Esophagus squamous epithelium (tissue), 5 donors: ENCODE data around the gene PCDHGB2. TPM values are rescaled to one million over a fixed set of nuclear protein-coding genes. Genes with fewer than 3 reads are reported as not detected.
"Not testable (repeated sequence)": the region's sequence is repeated elsewhere in the genome, so short reads cannot be mapped to it uniquely, and the experiment has no call there.

Source experiments
- DNase-seq: peaks from one replicate; lab custom pipeline; 2025; lab: John Stamatoyannopoulos, UW
- H3K27ac ChIP-seq, 4 donors: fragments of 200-600 bp; sonication (generic); one replicate each; pipeline ENCODE4 v1.5.1; 2016 to 2019; ENCODE audit warnings: mild to moderate bottlenecking in 1 of 4
- H3K27me3 ChIP-seq, 4 donors: fragments of 200-600 bp; sonication (generic); 1 replicate in 3 of 4; 2 replicates in 1 of 4; pipeline versions ENCODE4 v1.5.1 to v1.6.0; 2017 to 2021; ENCODE audit warnings: antibody characterized with exemption in 1 of 4
- H3K36me3 ChIP-seq, 3 donors: fragments of 200-600 bp; sonication (generic); one replicate each; pipeline ENCODE4 v1.5.1; 2016 to 2019
- H3K4me1 ChIP-seq, 3 donors: fragments of 200-600 bp; sonication (generic); one replicate each; pipeline ENCODE4 v1.5.1; 2017 to 2019
- H3K4me3 ChIP-seq, 4 donors: fragments of 200-600 bp; sonication (generic); 1 replicate in 3 of 4; 2 replicates in 1 of 4; pipeline ENCODE4 v1.5.1; 2016 to 2019; ENCODE audit warnings: mild to moderate bottlenecking in 2 of 4, moderate library complexity in 1 of 4
- H3K9me3 ChIP-seq, 3 donors: fragments of 200-600 bp; sonication (generic); one replicate each; pipeline ENCODE4 v1.5.1; 2016 to 2019
- CTCF ChIP-seq, 6 experiments: fragments of 450-650 bp in 4 of 6; fragments of 200-600 bp in 2 of 6; sonication (generic) in 2 of 6; IDR thresholded peaks; one replicate each; pipeline ENCODE4 v1.5.1; 2016 to 2019; ENCODE audit warnings: antibody characterized with exemption in 6 of 6, mild to moderate bottlenecking in 4 of 6, moderate library complexity in 4 of 6
- POLR2A ChIP-seq, 4 donors: fragments of 450-650 bp; IDR thresholded peaks; one replicate each; pipeline ENCODE4 v1.6.1; 2017; ENCODE audit warnings: antibody characterized with exemption in 4 of 4, mild to moderate bottlenecking in 4 of 4, moderate library complexity in 3 of 4
- WGBS, 2 donors: methylation state at CpG; one replicate each; pipeline ENCODE4 v1.1.5; 2018; 5-methylcytosine and 5-hydroxymethylcytosine counted together
- intact Hi-C: fragments of 100-400 bp; cut with DNase I; formaldehyde crosslinking; loops from one replicate; pipeline ENCODE4 v1.15.0; 2022
- total RNA-seq, 4 donors: library from RNA; depleted of rRNA; stranded (reverse); fragments of >200 nt; gene quantifications; one replicate each; pipeline ENCODE4 v1.1.0, GENCODE V29; 2016
- donor health status: DM: yes; HTN: yes; CAD: no.

The PCDHGB2 gene
- total RNA-seq, 4 donors from 2014 or later, result 0.09 to 2.9 (median 1.8) TPM

GRCh38 chr5:141403387-141403786 lies 43.6 kb downstream of the PCDHGB2 start:
- Histone ChIP-seq H3K4me3 (peak overlapping the region in 3 of 4 donors; percentile 13 to 53 (median 35)), H3K9me3 (peaks cover 15 to 97% (median 90%) of the 10 kb centered on the region in 3 donors), H3K27me3 (peaks cover 0 to 46% (median 0%) of the 10 kb centered on the region in 4 donors), H3K4me1 (peaks cover 0 to 3% (median 0%) of the 10 kb centered on the region in 3 donors), H3K36me3 (no peaks in the 10 kb centered on the region), H3K27ac (no peak overlapping the region)
- intact Hi-C loops, result no loop called here
- DNase-seq, result no peak
- TF ChIP-seq CTCF (IDR thresholded peaks at IDR 0.05), result no peak
- TF ChIP-seq POLR2A (IDR thresholded peaks at IDR 0.05), result no peak
- WGBS, 2 donors, result 33 to 53% methylated on average over 13 to 18 of the region's 22 CpGs

- H3K27ac ChIP-seq, intact Hi-C loops, DNase-seq, H3K36me3 ChIP-seq, H3K4me1 ChIP-seq: not testable (repeated sequence)
- peaks cover 4 to 96% (median 84%) of the 10 kb centered on the region in 3 donors for H3K9me3 ChIP-seq
- H3K4me3 ChIP-seq, result peak within 1 kb of the TSS in 3 of 4 donors; percentile 28 to 55 (median 37)
- 25 to 31% methylated on average over 32 to 36 of the region's 51 CpGs for WGBS, 2 donors
- H3K27me3 ChIP-seq, result peaks cover 0 to 43% (median 0%) of the 10 kb centered on the region in 4 donors
- TF ChIP-seq CTCF (IDR thresholded peaks at IDR 0.05), result peak in 5 of 6 experiments; percentile 18 to 53 (median 34)
Observed at GRCh38 chr5:141407790-141408505, 48.2 kb downstream of the PCDHGB2 start, which contains the start of gene PCDHGB6. Gene PCDHGB6 (plus strand): TSS chr5:141408021. CDS start chr5:141408203, 182 bp downstream.

GRCh38 chr5:141409598-141410306 lies 50.0 kb downstream of the PCDHGB2 start:
- H3K9me3 ChIP-seq, result peaks cover 4 to 96% (median 84%) of the 10 kb centered on the region in 3 donors
- TF ChIP-seq POLR2A (IDR thresholded peaks at IDR 0.05), result no peak
- TF ChIP-seq CTCF (IDR thresholded peaks at IDR 0.05), result no peak
- intact Hi-C loops, result loop anchor here (10.0 kb wide), 2 partner anchors 115 to 145 kb away; no protein-coding TSS in a partner anchor
- peaks cover 0 to 4% (median 0%) of the 10 kb centered on the region in 3 donors for H3K4me1 ChIP-seq
- H3K4me3 ChIP-seq, result peak overlapping the region in 1 of 4 donors; percentile 12
- no peak overlapping the region for H3K27ac ChIP-seq
- 23 to 64% methylated on average over 5 to 11 of the region's 64 CpGs for WGBS, 2 donors
- H3K27me3 ChIP-seq, result peaks cover 0 to 49% (median 0%) of the 10 kb centered on the region in 4 donors
- DNase-seq, result no peak
- peaks cover 0 to 8% (median 0%) of the 10 kb centered on the region in 3 donors for H3K36me3 ChIP-seq

GRCh38 chr5:141411575-141411974 lies 51.8 kb downstream of the PCDHGB2 start:
- TF ChIP-seq POLR2A (IDR thresholded peaks at IDR 0.05) (no peak), CTCF (IDR thresholded peaks at IDR 0.05) (no peak)
- no peak for DNase-seq
- peaks cover 0 to 4% (median 0%) of the 10 kb centered on the region in 3 donors for H3K4me1 ChIP-seq
- intact Hi-C loops, result loop anchor here (10.0 kb wide), 2 partner anchors 113 to 143 kb away; no protein-coding TSS in a partner anchor
- 54 to 66% methylated on average over 3 of the region's 3 CpGs for WGBS, 2 donors
- peak overlapping the region in 1 of 4 donors; percentile 20 for H3K4me3 ChIP-seq
- peaks cover 4 to 96% (median 84%) of the 10 kb centered on the region in 3 donors for H3K9me3 ChIP-seq
- H3K27ac ChIP-seq, result no peak overlapping the region
- H3K27me3 ChIP-seq, result peaks cover 0 to 51% (median 0%) of the 10 kb centered on the region in 4 donors
- peaks cover 0 to 8% (median 0%) of the 10 kb centered on the region in 3 donors for H3K36me3 ChIP-seq

Other genes with a start within 250 kb of the PCDHGB2 start
- gene PCDHB4, start 238.2 kb upstream of the PCDHGB2 start, total RNA-seq, result 1 to 10 TPM in 2 of 4 donors, under 1 TPM in 2; 0.30 to 2.4 (median 1.3) TPM
- gene PCDHB5, start 224.8 kb upstream of the PCDHGB2 start, total RNA-seq, result 1 to 10 TPM in 2 of 4 donors, under 1 TPM in 2; 0.11 to 1.3 (median 0.86) TPM
- gene PCDHB6, start 209.9 kb upstream of the PCDHGB2 start, total RNA-seq, result under 1 TPM in 1 of 4 donors, not detected in 3; 0.19 TPM
- gene PCDHB7, start 187.3 kb upstream of the PCDHGB2 start, total RNA-seq, result under 1 TPM in 3 of 4 donors, not detected in 1; 0.76 to 0.95 (median 0.87) TPM
- gene PCDHB8, start 182.2 kb upstream of the PCDHGB2 start, total RNA-seq, result under 1 TPM in 3 of 4 donors, not detected in 1; 0.09 to 0.38 (median 0.32) TPM
- 1 to 10 TPM in 1 of 4 donors, under 1 TPM in 3; 0.11 to 1.3 (median 0.61) TPM for gene PCDHB16, start 177.6 kb upstream of the PCDHGB2 start, total RNA-seq
- gene PCDHB9, start 172.8 kb upstream of the PCDHGB2 start, total RNA-seq, result under 1 TPM in 3 of 4 donors, not detected in 1; 0.30 to 0.57 (median 0.44) TPM
- gene PCDHB10, start 167.6 kb upstream of the PCDHGB2 start, total RNA-seq, result 1 to 10 TPM in 2 of 4 donors, under 1 TPM in 2; 0.26 to 1.3 (median 0.76) TPM
- 1 to 10 TPM in 1 of 4 donors, under 1 TPM in 3; 0.26 to 2.1 (median 0.49) TPM for gene PCDHB11, start 160.4 kb upstream of the PCDHGB2 start, total RNA-seq
- 1 to 10 TPM in 3 of 4 donors, under 1 TPM in 1; 0.22 to 2.6 (median 1.6) TPM for gene PCDHB12, start 151.3 kb upstream of the PCDHGB2 start, total RNA-seq
- 1 to 10 TPM; 2.0 to 2.7 (median 2.3) TPM for gene PCDHB13, start 146.1 kb upstream of the PCDHGB2 start, total RNA-seq
- 1 to 10 TPM; 1.5 to 2.9 (median 2.4) TPM for gene PCDHB14, start 136.7 kb upstream of the PCDHGB2 start, total RNA-seq
- gene PCDHB15, start 114.6 kb upstream of the PCDHGB2 start, total RNA-seq, result 1 to 10 TPM in 2 of 4 donors, under 1 TPM in 2; 0.09 to 1.3 (median 1.0) TPM
- gene SLC25A2, start 55.9 kb upstream of the PCDHGB2 start, total RNA-seq, result 1 to 10 TPM in 1 of 4 donors, under 1 TPM in 3; 0.29 to 2.2 (median 0.87) TPM
- gene TAF7, start 39.2 kb upstream of the PCDHGB2 start, total RNA-seq, result 10 to 100 TPM; 29.8 to 42.3 (median 35.6) TPM
- gene PCDHGA1, start 29.5 kb upstream of the PCDHGB2 start, total RNA-seq, result under 1 TPM; 0.19 to 0.66 (median 0.34) TPM
- gene PCDHGA2, start 21.2 kb upstream of the PCDHGB2 start, total RNA-seq, result 1 to 10 TPM in 1 of 4 donors, under 1 TPM in 3; 0.15 to 2.9 (median 0.61) TPM
- 1 to 10 TPM in 1 of 4 donors, under 1 TPM in 3; 0.45 to 1.5 (median 0.52) TPM for gene PCDHGA3, start 16.2 kb upstream of the PCDHGB2 start, total RNA-seq
- gene PCDHGB1, start 9.9 kb upstream of the PCDHGB2 start, total RNA-seq, result 1 to 10 TPM in 3 of 4 donors, under 1 TPM in 1; 0.29 to 1.9 (median 1.5) TPM
- 1 to 10 TPM in 2 of 4 donors, under 1 TPM in 2; 0.12 to 2.9 (median 1.1) TPM for gene PCDHGA4, start 5.0 kb upstream of the PCDHGB2 start, total RNA-seq
- 1 to 10 TPM in 3 of 4 donors, under 1 TPM in 1; 0.38 to 2.3 (median 1.8) TPM for gene PCDHGA5, start 4.2 kb downstream of the PCDHGB2 start, total RNA-seq
- 1 to 10 TPM in 3 of 4 donors, under 1 TPM in 1; 0.26 to 2.7 (median 2.2) TPM for gene PCDHGB3, start 10.2 kb downstream of the PCDHGB2 start, total RNA-seq
- gene PCDHGA6, start 13.9 kb downstream of the PCDHGB2 start, total RNA-seq, result 1 to 10 TPM in 3 of 4 donors, under 1 TPM in 1; 0.76 to 2.9 (median 2.0) TPM
- 1 to 10 TPM in 3 of 4 donors, under 1 TPM in 1; 0.32 to 3.2 (median 2.5) TPM for gene PCDHGA7, start 22.7 kb downstream of the PCDHGB2 start, total RNA-seq
- 1 to 10 TPM; 1.2 to 3.8 (median 2.8) TPM for gene PCDHGB4, start 27.7 kb downstream of the PCDHGB2 start, total RNA-seq
- gene PCDHGA8, start 32.6 kb downstream of the PCDHGB2 start, total RNA-seq, result 1 to 10 TPM in 3 of 4 donors, under 1 TPM in 1; 0.41 to 1.7 (median 1.4) TPM
- 1 to 10 TPM; 5.5 to 7.5 (median 6.7) TPM for gene PCDHGB5, start 38.0 kb downstream of the PCDHGB2 start, total RNA-seq
- 1 to 10 TPM; 3.8 to 5.5 (median 5.1) TPM for gene PCDHGA9, start 42.8 kb downstream of the PCDHGB2 start, total RNA-seq
- 1 to 10 TPM; 1.4 to 5.7 (median 4.2) TPM for gene PCDHGB6, start 48.0 kb downstream of the PCDHGB2 start, total RNA-seq
- gene PCDHGA10, start 53.0 kb downstream of the PCDHGB2 start, total RNA-seq, result 1 to 10 TPM; 4.1 to 8.0 (median 7.3) TPM
- 10 to 100 TPM in 1 of 4 donors, 1 to 10 TPM in 3; 4.1 to 10.9 (median 5.8) TPM for gene PCDHGB7, start 57.7 kb downstream of the PCDHGB2 start, total RNA-seq
- gene PCDHGA11, start 61.1 kb downstream of the PCDHGB2 start, total RNA-seq, result 1 to 10 TPM; 1.1 to 4.2 (median 3.5) TPM
- 1 to 10 TPM; 2.0 to 8.0 (median 2.5) TPM for gene PCDHGA12, start 70.5 kb downstream of the PCDHGB2 start, total RNA-seq
- 10 to 100 TPM; 36.6 to 52.5 (median 38.6) TPM for gene PCDHGC3, start 116.0 kb downstream of the PCDHGB2 start, total RNA-seq
- gene PCDHGC4, start 125.0 kb downstream of the PCDHGB2 start, total RNA-seq, result 1 to 10 TPM in 3 of 4 donors, under 1 TPM in 1; 0.21 to 3.3 (median 2.1) TPM
- 1 to 10 TPM in 3 of 4 donors, under 1 TPM in 1; 0.26 to 1.7 (median 1.5) TPM for gene PCDHGC5, start 129.1 kb downstream of the PCDHGB2 start, total RNA-seq